NCI-H1105 treated with DMSO at 0.1 percent for 48 hours (cell line): ENCODE measurements around the gene RBM6.
"Not testable (repeated sequence)": the region's sequence is repeated elsewhere in the genome, so short reads cannot be mapped to it uniquely, and the experiment has no call there.

ENCODE experiments used
- DNase-seq: peaks from one replicate; lab custom pipeline; 2025; lab: John Stamatoyannopoulos, UW

The RBM6 gene, protein sequence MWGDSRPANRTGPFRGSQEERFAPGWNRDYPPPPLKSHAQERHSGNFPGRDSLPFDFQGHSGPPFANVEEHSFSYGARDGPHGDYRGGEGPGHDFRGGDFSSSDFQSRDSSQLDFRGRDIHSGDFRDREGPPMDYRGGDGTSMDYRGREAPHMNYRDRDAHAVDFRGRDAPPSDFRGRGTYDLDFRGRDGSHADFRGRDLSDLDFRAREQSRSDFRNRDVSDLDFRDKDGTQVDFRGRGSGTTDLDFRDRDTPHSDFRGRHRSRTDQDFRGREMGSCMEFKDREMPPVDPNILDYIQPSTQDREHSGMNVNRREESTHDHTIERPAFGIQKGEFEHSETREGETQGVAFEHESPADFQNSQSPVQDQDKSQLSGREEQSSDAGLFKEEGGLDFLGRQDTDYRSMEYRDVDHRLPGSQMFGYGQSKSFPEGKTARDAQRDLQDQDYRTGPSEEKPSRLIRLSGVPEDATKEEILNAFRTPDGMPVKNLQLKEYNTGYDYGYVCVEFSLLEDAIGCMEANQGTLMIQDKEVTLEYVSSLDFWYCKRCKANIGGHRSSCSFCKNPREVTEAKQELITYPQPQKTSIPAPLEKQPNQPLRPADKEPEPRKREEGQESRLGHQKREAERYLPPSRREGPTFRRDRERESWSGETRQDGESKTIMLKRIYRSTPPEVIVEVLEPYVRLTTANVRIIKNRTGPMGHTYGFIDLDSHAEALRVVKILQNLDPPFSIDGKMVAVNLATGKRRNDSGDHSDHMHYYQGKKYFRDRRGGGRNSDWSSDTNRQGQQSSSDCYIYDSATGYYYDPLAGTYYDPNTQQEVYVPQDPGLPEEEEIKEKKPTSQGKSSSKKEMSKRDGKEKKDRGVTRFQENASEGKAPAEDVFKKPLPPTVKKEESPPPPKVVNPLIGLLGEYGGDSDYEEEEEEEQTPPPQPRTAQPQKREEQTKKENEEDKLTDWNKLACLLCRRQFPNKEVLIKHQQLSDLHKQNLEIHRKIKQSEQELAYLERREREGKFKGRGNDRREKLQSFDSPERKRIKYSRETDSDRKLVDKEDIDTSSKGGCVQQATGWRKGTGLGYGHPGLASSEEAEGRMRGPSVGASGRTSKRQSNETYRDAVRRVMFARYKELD

DNA sequence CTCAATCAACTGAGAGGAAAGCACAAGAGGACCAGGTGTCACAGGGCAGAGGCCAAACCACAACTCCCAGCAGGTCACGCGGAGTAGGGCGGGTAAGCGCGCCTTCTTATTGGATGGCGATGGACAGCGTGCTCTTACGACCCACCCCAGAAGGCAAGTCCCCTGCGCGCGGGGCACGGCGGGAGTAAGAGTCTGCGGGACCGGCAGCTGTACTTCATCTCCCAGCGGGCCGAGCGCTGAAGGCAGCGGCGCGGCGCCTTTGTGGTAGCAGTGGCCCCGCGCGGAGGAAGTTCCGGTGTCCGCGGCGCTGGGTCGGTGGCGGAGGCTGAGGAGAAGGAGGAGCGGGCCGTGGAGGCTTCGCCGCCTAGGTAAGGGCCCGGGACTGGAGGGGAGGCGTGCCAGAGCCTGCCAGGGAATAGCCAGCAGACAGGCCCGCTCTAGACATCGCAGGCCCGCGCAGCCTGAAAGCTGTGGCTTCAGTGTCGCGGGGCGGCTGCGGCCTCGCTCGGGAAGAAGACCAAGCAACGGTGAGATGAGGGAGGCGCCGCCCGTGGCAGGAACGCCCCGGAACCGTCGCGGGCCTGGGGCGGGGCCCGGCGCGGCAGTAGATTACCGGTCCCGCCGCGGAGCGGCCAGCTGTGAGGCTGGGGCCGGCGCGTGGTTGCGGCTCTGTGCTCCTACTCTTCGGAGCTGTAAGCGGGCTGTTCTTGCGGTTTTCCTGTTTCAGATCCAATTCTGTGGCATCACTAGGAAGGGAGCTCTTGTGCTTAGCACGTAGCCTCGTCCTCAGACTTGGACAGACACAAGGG lies at the start of gene RBM6:
RBM6 (plus strand) TSS at position 293 of the 809 bp plus-strand sequence. CDS start 22,492 bp downstream, outside the sequence.
- peak; percentile 92 for DNase-seq

GRCh38 chr3:49895791-49896190 lies 44.2 kb upstream of the RBM6 start:
- DNase-seq, result no peak

DNA sequence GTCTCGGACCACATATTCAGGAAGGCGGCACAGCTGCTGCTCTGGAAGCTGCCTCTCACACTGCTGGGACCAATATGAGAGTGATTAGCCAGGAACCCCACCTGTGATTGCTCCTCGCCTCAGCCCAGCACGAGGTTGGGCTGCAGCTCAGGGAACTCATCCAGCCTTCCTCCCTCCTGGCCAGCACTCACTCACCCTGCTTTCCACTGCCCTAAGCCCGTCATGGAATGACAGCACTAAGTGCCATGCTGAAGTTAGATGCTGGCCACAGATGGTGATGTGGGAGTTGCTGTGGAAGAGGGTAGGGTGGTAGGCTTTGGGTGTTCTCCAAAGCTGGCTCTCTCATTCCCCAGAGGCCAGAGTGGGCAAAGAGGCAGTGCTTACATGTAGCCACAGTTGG lies 43.6 kb upstream of the RBM6 start:
- DNase-seq, result no peak

DNA sequence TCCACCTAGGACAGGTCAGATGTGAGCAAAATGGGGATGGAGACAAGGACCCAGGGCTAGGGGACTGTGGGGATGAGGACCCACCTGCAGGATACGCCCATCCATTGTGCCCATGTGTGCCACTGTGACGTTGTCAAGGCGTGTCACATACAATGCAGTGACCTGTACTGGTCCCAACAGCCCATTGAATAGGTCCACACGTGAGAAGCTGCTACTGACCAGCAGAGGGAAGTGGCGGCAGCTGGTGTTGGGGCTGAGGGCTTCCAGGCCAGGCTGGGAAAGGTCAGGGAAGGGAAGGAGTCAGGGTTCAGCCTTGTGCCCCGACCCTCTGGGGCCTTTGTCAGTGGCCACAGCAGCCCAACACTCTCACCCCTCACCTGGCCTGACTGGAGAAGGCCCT lies 41.0 kb upstream of the RBM6 start:
- DNase-seq, result no peak

DNA sequence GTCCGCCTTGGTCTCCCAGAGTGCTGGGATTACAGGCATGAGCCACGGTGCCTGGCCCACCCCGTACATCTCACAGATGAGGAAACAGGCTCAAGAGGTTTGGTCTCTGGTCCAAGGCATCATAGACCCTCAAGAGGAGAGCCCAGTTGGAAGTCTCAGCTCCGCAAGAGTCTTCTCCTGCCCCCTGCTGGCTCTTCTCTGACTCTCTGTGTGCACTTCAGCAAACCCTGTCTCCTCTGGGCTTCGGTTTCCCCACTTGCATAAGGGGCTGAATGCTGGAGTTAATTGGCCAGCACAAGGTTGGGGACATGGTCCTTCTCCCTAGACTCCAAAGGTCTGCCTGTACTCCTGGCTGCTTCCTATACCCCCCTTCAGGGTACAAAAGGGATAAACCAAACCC lies 40.1 kb upstream of the RBM6 start:
- no peak for DNase-seq

GRCh38 chr3:49900491-49901153 lies 39.3 kb upstream of the RBM6 start:
- no peak for DNase-seq

DNA sequence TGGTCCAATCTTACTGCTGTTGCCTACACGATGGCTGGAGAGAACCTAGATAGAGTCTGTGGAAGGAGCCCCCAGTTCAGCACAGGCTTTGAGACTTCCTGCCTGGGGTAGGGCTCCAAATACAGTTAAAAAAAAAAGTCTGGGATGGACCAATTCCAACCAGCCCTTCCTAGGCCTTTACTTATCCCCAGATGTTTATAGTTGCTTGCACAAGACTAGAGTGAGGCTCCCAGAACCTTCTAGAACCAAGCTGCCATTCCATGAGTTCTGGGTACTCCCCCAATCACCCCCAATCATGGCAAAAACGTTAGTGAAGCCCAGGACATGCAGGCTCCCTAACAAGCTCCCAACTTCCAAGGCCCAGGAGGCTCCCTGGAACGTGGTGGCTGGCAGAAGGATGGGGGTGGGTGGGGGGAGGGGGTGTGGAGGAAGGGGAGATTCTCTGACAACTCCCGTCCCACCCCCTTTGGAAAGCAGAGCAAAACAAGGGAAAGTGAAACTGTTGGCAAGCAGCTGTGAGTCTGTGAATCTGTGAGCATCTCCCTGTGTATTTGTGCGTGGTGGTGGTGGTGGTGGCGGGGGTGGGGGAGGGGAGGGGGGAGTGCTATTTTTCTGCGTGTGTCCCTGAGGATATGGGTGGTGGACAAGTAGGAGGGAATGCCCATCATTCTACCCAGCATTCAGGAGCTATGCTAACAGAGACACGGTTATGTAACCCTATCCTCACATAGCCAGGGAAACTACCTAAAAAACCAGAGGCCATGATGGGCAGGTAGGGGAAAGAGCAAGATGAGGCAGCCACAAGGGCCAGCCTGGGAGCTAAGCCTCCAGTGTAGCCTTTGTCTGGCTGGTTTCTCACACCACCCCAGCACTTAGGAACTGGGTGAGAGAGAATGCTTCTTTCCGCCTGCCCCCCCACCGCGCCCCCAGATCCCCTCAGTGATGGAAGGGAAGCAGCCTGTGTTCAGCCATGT lies 38.3 kb upstream of the RBM6 start:
- no peak for DNase-seq

DNA sequence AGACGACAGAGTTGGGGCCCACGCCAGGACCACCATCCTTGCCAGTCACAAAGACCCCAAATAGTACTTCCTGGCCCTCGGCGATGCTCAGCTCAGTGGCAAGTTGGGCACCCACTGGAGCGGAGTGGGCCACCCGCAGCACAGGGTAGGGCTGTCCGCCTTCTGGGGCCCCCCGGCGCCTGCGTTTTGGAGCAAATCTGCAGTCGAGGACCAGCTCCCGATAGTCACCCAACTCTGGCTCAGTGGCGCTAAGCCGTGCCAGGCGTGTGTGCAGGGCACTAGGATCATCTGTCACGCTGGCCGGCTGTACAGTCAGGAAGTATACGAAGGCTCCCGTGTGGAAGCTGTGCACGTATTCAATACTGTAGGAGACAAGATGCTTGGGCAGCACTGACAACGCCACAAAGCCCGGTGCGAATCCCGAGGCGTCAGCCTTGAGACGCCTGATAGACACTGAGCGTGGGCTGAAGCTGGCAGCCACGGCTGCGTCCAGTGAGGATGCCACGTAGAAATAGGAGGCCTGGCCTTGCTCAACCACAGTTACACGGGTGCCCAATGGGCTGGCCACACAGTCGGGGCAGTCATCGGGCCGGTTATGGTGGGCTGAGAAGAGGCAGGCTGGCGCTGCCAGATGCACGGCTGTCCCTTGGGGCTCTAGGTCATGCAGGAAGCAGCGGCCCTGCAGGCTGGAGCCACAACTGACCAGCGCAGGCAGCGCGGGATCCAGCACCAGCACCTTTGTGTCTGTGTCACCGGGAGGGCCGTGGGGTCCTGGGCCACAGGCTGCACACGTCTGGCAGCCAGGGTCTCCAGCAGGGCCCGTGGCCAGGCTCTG lies 37.2 kb upstream of the RBM6 start:
- DNase-seq, result no peak

GRCh38 chr3:49903451-49904424 lies 36.2 kb upstream of the RBM6 start, which contains the start of gene MST1R:
TSS of gene MST1R (minus strand) at chr3:49903873. CDS start at chr3:49903609, 264 bp downstream.
- DNase-seq, result no peak

- not testable (repeated sequence) for DNase-seq
Observed at GRCh38 chr3:49904448-49904847, 35.5 kb upstream of the RBM6 start.

DNA sequence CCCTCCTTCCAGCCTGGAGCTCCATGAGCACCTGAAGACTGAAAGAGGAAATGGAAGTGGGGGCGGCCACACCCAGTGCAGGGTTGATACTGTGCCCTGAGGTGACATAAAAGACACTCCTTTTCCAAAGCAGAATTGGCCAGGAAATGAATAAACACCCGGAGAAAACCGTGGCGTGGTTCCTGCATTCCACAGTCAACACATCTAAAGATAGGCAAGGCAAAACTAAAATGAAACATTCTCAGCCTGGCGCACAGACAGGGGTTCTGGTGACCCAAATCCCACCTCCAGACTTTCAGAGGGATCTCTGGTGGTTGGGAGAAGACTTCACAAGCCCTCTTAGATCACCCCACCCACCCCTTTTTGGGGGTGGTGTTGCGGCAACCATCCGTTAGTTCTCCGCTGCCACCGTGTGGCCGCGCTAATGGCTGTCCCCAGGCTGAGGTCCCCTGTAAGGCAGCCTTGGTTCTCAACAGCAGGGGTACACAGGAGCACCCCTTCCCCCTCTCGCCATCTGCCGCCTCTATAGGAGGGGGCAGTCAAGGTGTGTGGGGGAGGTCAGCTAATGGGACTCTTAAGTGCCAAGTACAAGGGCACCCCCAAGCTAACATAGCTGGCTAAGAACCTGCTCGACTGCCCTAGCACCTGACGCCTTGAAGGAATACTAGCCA lies 33.7 kb upstream of the RBM6 start:
- no peak for DNase-seq

- DNase-seq, result no peak
Observed at GRCh38 chr3:49908373-49909199, 31.4 kb upstream of the RBM6 start.

- DNase-seq, result no peak
Observed at GRCh38 chr3:49910409-49911123, 29.4 kb upstream of the RBM6 start.

GRCh38 chr3:49911124-49911420 lies 28.9 kb upstream of the RBM6 start:
- DNase-seq, result no peak

- DNase-seq, result no peak
Observed at GRCh38 chr3:49911611-49912010, 28.3 kb upstream of the RBM6 start.

DNA sequence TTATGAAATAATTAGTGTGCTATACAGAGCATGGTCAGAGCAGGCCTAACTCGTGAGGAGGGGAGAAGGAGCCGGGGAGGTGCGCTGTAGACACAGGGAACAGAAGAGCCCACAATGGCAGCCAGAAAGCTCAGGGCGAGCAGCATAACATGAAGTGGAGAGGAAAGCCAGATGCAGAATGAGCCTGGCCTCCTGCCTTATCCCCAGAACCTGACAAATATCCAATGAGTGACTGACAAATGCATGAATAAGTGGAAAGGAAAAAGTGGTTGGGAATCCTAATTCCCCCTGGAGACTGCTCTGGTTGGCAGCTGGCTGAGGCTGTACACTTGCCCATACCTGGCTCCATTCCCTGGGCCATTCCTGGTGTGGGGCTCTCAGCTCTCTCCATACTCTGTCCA lies 27.1 kb upstream of the RBM6 start:
- DNase-seq, result peak; percentile 62
